ENCODE results near the gene ANXA6.

Gene ANXA6

GRCh38 chr5:151150471-151151262 is 6.9 kb downstream of the ANXA6 start:
- H3K36me3 Mint-ChIP-seq, result peaks cover 12% of the 10 kb centered on the region

GRCh38 chr5:151148583-151148982 is 9.0 kb downstream of the ANXA6 start:
- Mint-ChIP-seq H3K9me3 (ENCODE audit: low read depth) (no peaks in the 10 kb centered on the region), H3K27ac (peak overlapping the region; percentile 97), H3K27me3 (no peaks in the 10 kb centered on the region), H3K36me3 (peaks cover 14% of the 10 kb centered on the region), H3K4me1 (ENCODE audit: low read depth) (peaks cover 97% of the 10 kb centered on the region), H3K4me3 (peak overlapping the region; percentile 51)

More at GRCh38 chr5:151150471-151151262, 6.9 kb downstream of the ANXA6 start:
- Mint-ChIP-seq H3K27me3 (no peaks in the 10 kb centered on the region), H3K4me3 (peak overlapping the region; percentile 83), H3K4me1 (ENCODE audit: low read depth) (peaks cover 97% of the 10 kb centered on the region), H3K9me3 (ENCODE audit: low read depth) (no peaks in the 10 kb centered on the region), H3K27ac (peak overlapping the region; percentile 97)

- Mint-ChIP-seq H3K27me3 (no peaks in the 10 kb centered on the region), H3K4me3 (no peak overlapping the region), H3K4me1 (ENCODE audit: low read depth) (peaks cover 97% of the 10 kb centered on the region), H3K9me3 (ENCODE audit: low read depth) (no peaks in the 10 kb centered on the region), H3K27ac (peak overlapping the region; percentile 97), H3K36me3 (peaks cover 14% of the 10 kb centered on the region)
These were observed 10.5 kb downstream of the ANXA6 start for GRCh38 chr5:151147033-151147432.

- no peaks in the 10 kb centered on the region for H3K9me3 Mint-ChIP-seq (ENCODE audit: low read depth)
- peaks cover 97% of the 10 kb centered on the region for H3K4me1 Mint-ChIP-seq (ENCODE audit: low read depth)
- H3K27ac Mint-ChIP-seq, result peak overlapping the region; percentile 97
- H3K4me3 Mint-ChIP-seq, result peak overlapping the region; percentile 51
- H3K27me3 Mint-ChIP-seq, result no peaks in the 10 kb centered on the region
- H3K36me3 Mint-ChIP-seq, result peaks cover 11% of the 10 kb centered on the region
These were observed 11.5 kb downstream of the ANXA6 start for GRCh38 chr5:151146061-151146460.

GRCh38 chr5:151144922-151145321 is 12.7 kb downstream of the ANXA6 start:
- Mint-ChIP-seq H3K4me1 (ENCODE audit: low read depth) (peaks cover 96% of the 10 kb centered on the region), H3K9me3 (ENCODE audit: low read depth) (no peaks in the 10 kb centered on the region), H3K36me3 (peaks cover 11% of the 10 kb centered on the region), H3K4me3 (peak overlapping the region; percentile 69), H3K27me3 (no peaks in the 10 kb centered on the region), H3K27ac (peak overlapping the region; percentile 97)

- H3K4me3 Mint-ChIP-seq, result peak overlapping the region; percentile 69
- H3K4me1 Mint-ChIP-seq (ENCODE audit: low read depth), result peaks cover 98% of the 10 kb centered on the region
- H3K27ac Mint-ChIP-seq, result peak overlapping the region; percentile 97
These were observed 13.3 kb downstream of the ANXA6 start for GRCh38 chr5:151144275-151144674.

GRCh38 chr5:151143645-151144044 is 13.9 kb downstream of the ANXA6 start:
- Mint-ChIP-seq H3K27ac (peak overlapping the region; percentile 97), H3K36me3 (peaks cover 15% of the 10 kb centered on the region), H3K27me3 (no peaks in the 10 kb centered on the region), H3K4me1 (ENCODE audit: low read depth) (peaks cover 98% of the 10 kb centered on the region), H3K9me3 (ENCODE audit: low read depth) (no peaks in the 10 kb centered on the region), H3K4me3 (peak overlapping the region; percentile 65)

More at GRCh38 chr5:151144275-151144674, 13.3 kb downstream of the ANXA6 start:
- Mint-ChIP-seq H3K27me3 (no peaks in the 10 kb centered on the region), H3K36me3 (peaks cover 11% of the 10 kb centered on the region), H3K9me3 (ENCODE audit: low read depth) (no peaks in the 10 kb centered on the region)

- Mint-ChIP-seq H3K36me3 (peaks cover 18% of the 10 kb centered on the region), H3K4me1 (ENCODE audit: low read depth) (peaks cover 98% of the 10 kb centered on the region), H3K9me3 (ENCODE audit: low read depth) (no peaks in the 10 kb centered on the region), H3K27me3 (no peaks in the 10 kb centered on the region), H3K27ac (peak overlapping the region; percentile 97), H3K4me3 (peak overlapping the region; percentile 65)
These were observed 14.6 kb downstream of the ANXA6 start for GRCh38 chr5:151142933-151143332.

GRCh38 chr5:151141535-151141934 is 16.0 kb downstream of the ANXA6 start:
- peak overlapping the region; percentile 86 for H3K4me3 Mint-ChIP-seq
- H3K36me3 Mint-ChIP-seq, result peaks cover 23% of the 10 kb centered on the region
- H3K27ac Mint-ChIP-seq, result peak overlapping the region; percentile 91

GRCh38 chr5:151140686-151141459 is 16.7 kb downstream of the ANXA6 start:
- peaks cover 93% of the 10 kb centered on the region for H3K4me1 Mint-ChIP-seq (ENCODE audit: low read depth)
- H3K27me3 Mint-ChIP-seq, result no peaks in the 10 kb centered on the region
- H3K27ac Mint-ChIP-seq, result peak overlapping the region; percentile 91
- peaks cover 25% of the 10 kb centered on the region for H3K36me3 Mint-ChIP-seq
- peak overlapping the region; percentile 86 for H3K4me3 Mint-ChIP-seq
- H3K9me3 Mint-ChIP-seq (ENCODE audit: low read depth), result no peaks in the 10 kb centered on the region

More at GRCh38 chr5:151141535-151141934, 16.0 kb downstream of the ANXA6 start:
- Mint-ChIP-seq H3K4me1 (ENCODE audit: low read depth) (peaks cover 96% of the 10 kb centered on the region), H3K9me3 (ENCODE audit: low read depth) (no peaks in the 10 kb centered on the region), H3K27me3 (no peaks in the 10 kb centered on the region)

- H3K4me3 Mint-ChIP-seq, result peak overlapping the region; percentile 60
- H3K27ac Mint-ChIP-seq, result peak overlapping the region; percentile 91
- H3K9me3 Mint-ChIP-seq (ENCODE audit: low read depth), result no peaks in the 10 kb centered on the region
- peaks cover 24% of the 10 kb centered on the region for H3K36me3 Mint-ChIP-seq
- H3K4me1 Mint-ChIP-seq (ENCODE audit: low read depth), result peaks cover 86% of the 10 kb centered on the region
- no peaks in the 10 kb centered on the region for H3K27me3 Mint-ChIP-seq
These were observed 17.9 kb downstream of the ANXA6 start for GRCh38 chr5:151139646-151140045.

- Mint-ChIP-seq H3K4me3 (peak overlapping the region; percentile 60), H3K4me1 (ENCODE audit: low read depth) (peaks cover 84% of the 10 kb centered on the region), H3K36me3 (peaks cover 24% of the 10 kb centered on the region), H3K27ac (peak overlapping the region; percentile 91), H3K9me3 (ENCODE audit: low read depth) (no peaks in the 10 kb centered on the region), H3K27me3 (no peaks in the 10 kb centered on the region)
These were observed 18.6 kb downstream of the ANXA6 start for GRCh38 chr5:151139015-151139414.

- no peaks in the 10 kb centered on the region for H3K27me3 Mint-ChIP-seq
- H3K36me3 Mint-ChIP-seq, result peaks cover 20% of the 10 kb centered on the region
- peak overlapping the region; percentile 91 for H3K27ac Mint-ChIP-seq
- H3K9me3 Mint-ChIP-seq (ENCODE audit: low read depth), result no peaks in the 10 kb centered on the region
- peak overlapping the region; percentile 33 for H3K4me3 Mint-ChIP-seq
- H3K4me1 Mint-ChIP-seq (ENCODE audit: low read depth), result peaks cover 84% of the 10 kb centered on the region
These were observed 19.5 kb downstream of the ANXA6 start for GRCh38 chr5:151138114-151138513.

- no peak overlapping the region for H3K4me3 Mint-ChIP-seq
- H3K4me1 Mint-ChIP-seq (ENCODE audit: low read depth), result peaks cover 83% of the 10 kb centered on the region
- no peaks in the 10 kb centered on the region for H3K27me3 Mint-ChIP-seq
- H3K9me3 Mint-ChIP-seq (ENCODE audit: low read depth), result no peaks in the 10 kb centered on the region
- peaks cover 22% of the 10 kb centered on the region for H3K36me3 Mint-ChIP-seq
- peak overlapping the region; percentile 91 for H3K27ac Mint-ChIP-seq
These were observed 20.3 kb downstream of the ANXA6 start for GRCh38 chr5:151137067-151137825.
